H9 (cell line): Measurements from ENCODE around the gene ADAT3. TPM values are rescaled to one million over a fixed set of nuclear protein-coding genes. Genes with fewer than 3 reads are reported as not detected.

ENCODE experiments used
- DNase-seq: peaks from one replicate; pipeline ENCODE4 v3.0.0-alpha.2; 2017
- H2AFZ ChIP-seq: one replicate; pipeline ENCODE4 v1.6.1; 2013; ENCODE audit warnings: mild to moderate bottlenecking, low read length, control low read depth, moderate library complexity
- H2AK5ac ChIP-seq: 2 replicates; pipeline ENCODE4 v1.6.1; 2013; ENCODE audit warnings: low read length, control low read depth, mixed read lengths; ENCODE audit not compliant: insufficient read length
- H2BK120ac ChIP-seq: one replicate; pipeline ENCODE4 v1.6.1; 2013; ENCODE audit warnings: low read depth, mild to moderate bottlenecking, low read length, control low read depth, inconsistent platforms; ENCODE audit not compliant: poor library complexity, severe bottlenecking
- H2BK12ac ChIP-seq: 2 replicates; pipeline ENCODE4 v1.6.1; 2013; ENCODE audit warnings: low read length, control low read depth, mixed read lengths, low read depth; ENCODE audit not compliant: insufficient read length
- H2BK15ac ChIP-seq: 2 replicates; pipeline ENCODE4 v1.6.1; 2013; ENCODE audit warnings: low read depth, low read length, control low read depth
- H2BK20ac ChIP-seq: one replicate; pipeline ENCODE4 v1.6.1; 2013; ENCODE audit warnings: low read depth, mild to moderate bottlenecking, low read length, control low read depth, inconsistent platforms; ENCODE audit not compliant: poor library complexity, severe bottlenecking
- H2BK5ac ChIP-seq: 2 replicates; pipeline ENCODE4 v1.6.1; 2013; ENCODE audit warnings: low read length, control low read depth, mixed read lengths; ENCODE audit not compliant: insufficient read length
- H3K14ac ChIP-seq: 2 replicates; pipeline ENCODE4 v1.6.1; 2013; ENCODE audit warnings: low read length, control low read depth; ENCODE audit not compliant: insufficient read depth
- H3K18ac ChIP-seq: 2 replicates; pipeline ENCODE4 v1.6.1; 2013; ENCODE audit warnings: low read depth, mild to moderate bottlenecking, mixed read lengths, low read length, control low read depth; ENCODE audit not compliant: insufficient read length
- H3K23ac ChIP-seq: 2 replicates; pipeline ENCODE4 v1.6.1; 2013; ENCODE audit warnings: low read length, control low read depth, mixed read lengths, low read depth; ENCODE audit not compliant: insufficient read length
- H3K23me2 ChIP-seq: 2 replicates; pipeline ENCODE4 v1.6.1; 2013; ENCODE audit warnings: low read depth, mild to moderate bottlenecking, mixed read lengths, low read length, control low read depth; ENCODE audit not compliant: insufficient read length, poor library complexity, severe bottlenecking
- H3K27ac ChIP-seq: 2 replicates; pipeline ENCODE4 v1.5.1; 2013; ENCODE audit warnings: low read length, control low read depth, mixed read lengths, low read depth; ENCODE audit not compliant: insufficient read length
- H3K27me3 ChIP-seq: 2 replicates; pipeline ENCODE4 v1.6.1; 2013; ENCODE audit warnings: low read length, control low read depth, inconsistent platforms; ENCODE audit not compliant: insufficient read depth
- H3K4ac ChIP-seq: 2 replicates; pipeline ENCODE4 v1.6.1; 2013; ENCODE audit warnings: low read depth, mild to moderate bottlenecking, control low read depth, inconsistent platforms, low read length, moderate library complexity
- H3K4me1 ChIP-seq: 2 replicates; pipeline ENCODE4 v1.6.1; 2013; ENCODE audit warnings: low read length, control low read depth, inconsistent platforms; ENCODE audit not compliant: insufficient read depth
- H3K4me2 ChIP-seq: 2 replicates; pipeline ENCODE4 v1.6.1; 2013; ENCODE audit warnings: low read length, control low read depth, mixed read lengths; ENCODE audit not compliant: insufficient read length, insufficient read depth
- H3K56ac ChIP-seq: 2 replicates; pipeline ENCODE4 v1.6.1; 2013; ENCODE audit warnings: low read depth, mild to moderate bottlenecking, mixed read lengths, low read length, control low read depth; ENCODE audit not compliant: insufficient read length
- H3K79me1 ChIP-seq: 2 replicates; pipeline ENCODE4 v1.6.1; 2013; ENCODE audit warnings: low read depth, mild to moderate bottlenecking, moderate library complexity, low read length, control low read depth, inconsistent platforms; ENCODE audit not compliant: insufficient read depth, poor library complexity, severe bottlenecking
- H3K79me2 ChIP-seq: 2 replicates; pipeline ENCODE4 v1.6.1; 2013; ENCODE audit warnings: low read length, control low read depth, inconsistent platforms; ENCODE audit not compliant: insufficient read depth
- H3K9ac ChIP-seq: 2 replicates; pipeline ENCODE4 v1.6.1; 2013; ENCODE audit warnings: low read length, control low read depth, mixed read lengths; ENCODE audit not compliant: insufficient read length; ENCODE audit errors: extremely low read depth
- H3K9me3 ChIP-seq: one replicate; pipeline ENCODE4 v1.6.1; 2013; ENCODE audit warnings: low read depth, low read length, inconsistent platforms; ENCODE audit not compliant: control insufficient read depth
- H3T11ph ChIP-seq: one replicate; pipeline ENCODE4 v1.6.1; 2013; ENCODE audit warnings: mild to moderate bottlenecking, low read length, control low read depth, inconsistent platforms
- H4K20me1 ChIP-seq: one replicate; pipeline ENCODE4 v1.6.1; 2013; ENCODE audit not compliant: control insufficient read depth, insufficient read length, insufficient read depth
- H4K5ac ChIP-seq: 2 replicates; pipeline ENCODE4 v1.6.1; 2013; ENCODE audit warnings: low read depth, mild to moderate bottlenecking, mixed read lengths, low read length, control low read depth; ENCODE audit not compliant: insufficient read length
- H4K8ac ChIP-seq: replicated peaks from 2 replicates; pipeline ENCODE4 v1.6.1; 2013; ENCODE audit warnings: low read length, control low read depth, mixed read lengths, low read depth; ENCODE audit not compliant: insufficient read length
- H4K91ac ChIP-seq: 2 replicates; pipeline ENCODE4 v1.6.1; 2013; ENCODE audit warnings: low read depth, mild to moderate bottlenecking, moderate library complexity, mixed read lengths, low read length, control low read depth; ENCODE audit not compliant: insufficient read length
- H3K27ac Mint-ChIP-seq, 3 experiments: 2 replicates in 2 of 3; 3 replicates in 1 of 3; pipeline ENCODE4 v1.8.0; 2020 to 2021; ENCODE audit warnings: mixed read lengths in 3 of 3, mild to moderate bottlenecking in 1 of 3, moderate library complexity in 1 of 3
- H3K27me3 Mint-ChIP-seq: 2 replicates; pipeline ENCODE4 v1.8.0; 2021; ENCODE audit warnings: low read depth, mild to moderate bottlenecking, moderate library complexity, mixed read lengths
- H3K36me3 Mint-ChIP-seq, 3 experiments: 2 replicates in 2 of 3; 3 replicates in 1 of 3; pipeline ENCODE4 v1.8.0; 2020 to 2021; ENCODE audit warnings: low read depth in 3 of 3, mixed read lengths in 3 of 3; ENCODE audit not compliant: insufficient read depth in 1 of 3
- H3K4me1 Mint-ChIP-seq, 2 experiments: 2 replicates each; pipeline ENCODE4 v1.8.0; 2020; ENCODE audit warnings: mixed read lengths in 2 of 2
- H3K4me3 Mint-ChIP-seq, 2 experiments: 2 replicates in 1 of 2; 3 replicates in 1 of 2; pipeline ENCODE4 v1.8.0; 2020 to 2021; ENCODE audit warnings: mild to moderate bottlenecking in 2 of 2, mixed read lengths in 2 of 2, moderate library complexity in 1 of 2
- H3K9me3 Mint-ChIP-seq, 2 experiments: 2 replicates in 1 of 2; 3 replicates in 1 of 2; pipeline ENCODE4 v1.8.0; 2020; ENCODE audit warnings: mild to moderate bottlenecking in 2 of 2, mixed read lengths in 2 of 2, moderate library complexity in 1 of 2
- WGBS: extraction: QIAGEN DNeasy Blood & Tissue Kit; methylation state at CpG from one replicate; pipeline ENCODE4 v1.1.7; 2013; ENCODE audit warnings: missing lambda C conversion rate, low lambda C conversion rate, mixed read lengths; ENCODE audit not compliant: insufficient read length; ENCODE audit errors: extremely low coverage; 5-methylcytosine and 5-hydroxymethylcytosine counted together
- total RNA-seq: library from RNA; stranded (reverse); gene quantifications from 2 replicates; pipeline ENCODE4 v1.2.1, GENCODE V29; 2021
- TF ChIP-seq, protein P1 (sequence below): fragments of 200-600 bp; sonication (generic); conservative IDR thresholded peaks from 3 replicates; pipeline ENCODE4 v1.8.0; 2021; ENCODE audit warnings: antibody characterized with exemption, mild to moderate bottlenecking

Gene ADAT3
- total RNA-seq, 1 experiment from 2014 or later = 12.2 TPM

DNA sequence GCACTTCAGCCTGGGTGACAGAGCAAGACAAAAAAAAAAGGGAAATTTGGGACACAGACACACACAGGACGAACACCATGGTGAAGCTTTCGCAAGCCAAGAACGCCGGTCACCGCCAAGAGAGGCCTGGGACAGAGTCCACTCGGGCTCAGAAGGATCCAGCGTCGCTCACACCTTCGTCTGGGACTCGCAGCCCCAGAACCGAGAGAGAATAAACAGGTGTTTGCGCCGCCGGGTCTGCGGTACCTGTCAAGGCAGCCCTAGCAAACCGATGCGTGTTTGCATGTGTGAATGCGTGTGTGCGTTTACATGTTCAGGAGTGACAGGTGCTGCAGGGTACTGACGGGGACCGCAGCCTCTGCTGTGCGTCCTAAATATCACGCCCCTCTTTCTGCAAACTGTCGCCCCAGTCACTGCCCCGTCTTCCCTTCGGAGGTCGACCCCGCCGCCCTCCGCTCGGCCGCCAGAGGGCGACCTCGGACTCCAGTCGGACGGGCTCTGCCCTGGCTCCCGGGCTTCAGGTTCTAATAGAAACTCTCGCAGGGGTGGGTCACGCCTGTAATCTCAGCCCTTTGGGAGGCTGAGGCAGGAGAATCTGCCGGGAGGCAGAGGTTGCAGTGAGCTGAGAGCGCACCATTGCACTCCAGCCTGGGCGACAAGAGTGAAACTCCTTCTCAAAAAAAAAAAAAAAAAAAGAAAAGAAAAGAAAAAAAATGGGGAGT is 24.0 kb downstream of the ADAT3 start:
- H3T11ph ChIP-seq = no peak overlapping the region
- H3K18ac ChIP-seq = no peak overlapping the region
- H3K9ac ChIP-seq = no peak overlapping the region
- no peak overlapping the region for H2AFZ ChIP-seq
- peak; percentile 87 for DNase-seq
- H3K27ac ChIP-seq = no peak overlapping the region
- no peaks in the 10 kb centered on the region for H3K79me1 ChIP-seq
- H4K20me1 ChIP-seq = no peaks in the 10 kb centered on the region
- no peak overlapping the region for H4K91ac ChIP-seq
- H4K8ac ChIP-seq = no peak overlapping the region
- no peaks in the 10 kb centered on the region for H3K9me3 ChIP-seq
- Mint-ChIP-seq H3K9me3 (peaks cover 12 to 14% of the 10 kb centered on the region in 2 experiments), H3K36me3 (peaks cover 6 to 16% (median 11%) of the 10 kb centered on the region in 3 experiments; a peak in 6 of 7 replicates), H3K4me3 (peak overlapping the region; percentile 52 to 79), H3K27ac (no peak overlapping the region), H3K27me3 (peaks cover 28% of the 10 kb centered on the region), H3K4me1 (peaks cover 1 to 6% of the 10 kb centered on the region in 2 experiments; a peak in 1 of 4 replicates)
- H2AK5ac ChIP-seq = no peak overlapping the region
- H3K23ac ChIP-seq = no peak overlapping the region
- TF ChIP-seq, protein P1, sequence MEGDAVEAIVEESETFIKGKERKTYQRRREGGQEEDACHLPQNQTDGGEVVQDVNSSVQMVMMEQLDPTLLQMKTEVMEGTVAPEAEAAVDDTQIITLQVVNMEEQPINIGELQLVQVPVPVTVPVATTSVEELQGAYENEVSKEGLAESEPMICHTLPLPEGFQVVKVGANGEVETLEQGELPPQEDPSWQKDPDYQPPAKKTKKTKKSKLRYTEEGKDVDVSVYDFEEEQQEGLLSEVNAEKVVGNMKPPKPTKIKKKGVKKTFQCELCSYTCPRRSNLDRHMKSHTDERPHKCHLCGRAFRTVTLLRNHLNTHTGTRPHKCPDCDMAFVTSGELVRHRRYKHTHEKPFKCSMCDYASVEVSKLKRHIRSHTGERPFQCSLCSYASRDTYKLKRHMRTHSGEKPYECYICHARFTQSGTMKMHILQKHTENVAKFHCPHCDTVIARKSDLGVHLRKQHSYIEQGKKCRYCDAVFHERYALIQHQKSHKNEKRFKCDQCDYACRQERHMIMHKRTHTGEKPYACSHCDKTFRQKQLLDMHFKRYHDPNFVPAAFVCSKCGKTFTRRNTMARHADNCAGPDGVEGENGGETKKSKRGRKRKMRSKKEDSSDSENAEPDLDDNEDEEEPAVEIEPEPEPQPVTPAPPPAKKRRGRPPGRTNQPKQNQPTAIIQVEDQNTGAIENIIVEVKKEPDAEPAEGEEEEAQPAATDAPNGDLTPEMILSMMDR = peak; percentile 90
- H3K23me2 ChIP-seq = peaks cover 6% of the 10 kb centered on the region
- no peaks in the 10 kb centered on the region for H3K27me3 ChIP-seq
- no peak overlapping the region for H2BK15ac ChIP-seq
- peak overlapping the region; percentile 46 for H3K4me2 ChIP-seq
- H2BK120ac ChIP-seq = no peak overlapping the region
- H2BK20ac ChIP-seq = no peak overlapping the region
- no peak overlapping the region for H3K56ac ChIP-seq
- H3K14ac ChIP-seq = no peak overlapping the region
- no peaks in the 10 kb centered on the region; the same call in 1 of the 2 replicates for H3K4me1 ChIP-seq
- H3K4ac ChIP-seq = no peak overlapping the region
- H4K5ac ChIP-seq = no peak overlapping the region
- H2BK12ac ChIP-seq = no peak overlapping the region
- no peak overlapping the region for H2BK5ac ChIP-seq
- WGBS = no CpG with 5 or more reads among the region's 42 CpGs
- H3K79me2 ChIP-seq = no peaks in the 10 kb centered on the region
